Panc1 (cell line): ENCODE results near the gene KCNQ1.

Experiments used
- CTCF ChIP-seq: fragments of 450-650 bp; IDR thresholded peaks from 2 replicates; pipeline ENCODE4 v1.5.1; 2017; ENCODE audit warnings: mild to moderate bottlenecking
- POLR2AphosphoS5 ChIP-seq: IDR thresholded peaks from 2 replicates; pipeline ENCODE4 v1.6.1; 2012; ENCODE audit warnings: mild to moderate bottlenecking, low read depth, low read length, moderate library complexity

GRCh38 chr11:2890466-2891294 lies 445.9 kb downstream of the KCNQ1 start:
- no peak for TF ChIP-seq CTCF
- no peak for TF ChIP-seq POLR2AphosphoS5
